HUDEP-2 (cell line): Measurements from ENCODE around the gene SLC16A12.
"Not testable (repeated sequence)": the region's sequence is repeated elsewhere in the genome, so short reads cannot be mapped to it uniquely, and the experiment has no call there.

Experiments
- DNase-seq, 76 experiments: peaks; one replicate each; lab custom pipeline; 2025; ENCODE audit not compliant: unreplicated experiment in 76 of 76; lab: John Stamatoyannopoulos, UW

SLC16A12 gene

DNA sequence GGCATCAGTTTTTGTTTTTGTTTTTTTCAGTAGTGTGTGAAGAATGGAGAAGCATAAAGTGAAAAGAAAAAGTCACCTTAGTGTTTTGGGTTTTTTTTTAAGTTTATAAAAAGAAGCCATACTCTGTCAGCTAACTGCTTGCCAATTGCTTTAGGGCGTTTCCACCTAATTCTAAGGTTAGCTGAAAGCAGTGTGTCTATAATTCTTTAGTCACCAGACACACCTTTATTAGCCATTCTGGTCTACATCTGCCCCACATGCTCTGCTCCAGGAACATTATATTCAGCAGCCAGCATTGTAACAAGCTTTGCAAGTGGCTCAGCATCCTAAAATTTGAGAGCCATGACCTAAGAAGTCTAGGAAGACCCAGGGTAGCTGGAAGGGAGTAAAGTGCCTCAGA is 14.1 kb upstream of the SLC16A12 start:
- DNase-seq, result no peak

GRCh38 chr10:89548673-89549072 is 13.3 kb upstream of the SLC16A12 start:
- DNase-seq, result no peak

DNA sequence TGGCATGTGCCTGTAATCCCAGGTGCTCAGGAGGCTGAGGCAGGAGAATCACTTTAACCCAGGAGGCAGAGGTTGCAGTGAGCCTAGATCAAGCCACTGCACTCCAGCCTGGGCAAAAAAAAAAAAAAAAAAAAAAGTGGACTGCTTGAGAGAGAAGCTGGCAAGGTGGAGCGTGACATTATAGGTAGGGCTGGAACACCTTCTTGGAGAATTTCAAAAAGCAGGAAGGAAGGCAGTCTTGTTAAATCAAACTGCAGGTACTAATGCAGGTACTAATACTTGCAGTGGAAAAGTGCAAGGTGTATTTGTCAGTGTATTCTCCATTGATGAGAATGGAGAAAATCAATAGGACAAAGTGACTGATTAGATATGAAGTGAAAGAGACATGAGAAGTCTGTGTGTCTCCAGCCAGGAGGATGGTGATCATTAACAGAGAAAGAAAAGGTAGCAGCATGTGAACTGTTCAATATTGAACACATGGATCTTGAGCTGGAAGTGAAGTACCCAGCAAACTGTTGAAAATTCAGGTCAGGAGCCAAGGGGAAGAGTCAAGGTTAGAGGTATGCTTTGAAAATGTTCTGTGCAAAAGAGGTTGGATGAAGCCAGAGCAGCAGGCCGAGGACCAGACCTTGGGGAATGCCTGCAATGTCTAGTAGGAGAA is 12.6 kb upstream of the SLC16A12 start:
- DNase-seq, result no peak

- not testable (repeated sequence) for DNase-seq
These were observed 11.3 kb upstream of the SLC16A12 start for GRCh38 chr10:89546651-89547050.

- DNase-seq, result no peak
These were observed 8.4 kb upstream of the SLC16A12 start for GRCh38 chr10:89543841-89544240.

GRCh38 chr10:89540420-89540949 is 5.1 kb upstream of the SLC16A12 start:
- DNase-seq, result no peak

GRCh38 chr10:89537364-89537763 is 2.0 kb upstream of the SLC16A12 start:
- DNase-seq, result no peak

DNA sequence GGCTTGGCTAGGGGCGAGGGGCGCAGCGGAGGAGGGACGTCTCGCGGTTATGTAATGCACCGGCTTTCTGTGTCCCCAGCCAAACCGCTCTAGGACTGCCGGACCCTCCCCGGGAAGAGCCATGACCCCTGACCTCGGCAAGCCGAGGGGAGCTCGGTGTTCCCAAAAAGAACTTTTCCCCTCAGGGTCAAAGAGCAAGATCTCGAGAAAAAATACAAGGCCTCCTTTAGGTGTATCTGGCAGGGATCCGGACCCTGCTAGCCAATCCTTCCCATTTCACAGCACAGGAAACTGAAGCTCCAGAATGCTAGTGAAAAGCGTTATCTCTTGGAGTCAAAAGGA is 590 bp upstream of the SLC16A12 start:
- DNase-seq, result no peak

GRCh38 chr10:89534826-89535166 is 598 bp downstream of the SLC16A12 start:
- no peak for DNase-seq

GRCh38 chr10:89532476-89532875 is 2.9 kb downstream of the SLC16A12 start:
- DNase-seq, result no peak

GRCh38 chr10:89531359-89531758 is 4.0 kb downstream of the SLC16A12 start:
- DNase-seq, result no peak

DNA sequence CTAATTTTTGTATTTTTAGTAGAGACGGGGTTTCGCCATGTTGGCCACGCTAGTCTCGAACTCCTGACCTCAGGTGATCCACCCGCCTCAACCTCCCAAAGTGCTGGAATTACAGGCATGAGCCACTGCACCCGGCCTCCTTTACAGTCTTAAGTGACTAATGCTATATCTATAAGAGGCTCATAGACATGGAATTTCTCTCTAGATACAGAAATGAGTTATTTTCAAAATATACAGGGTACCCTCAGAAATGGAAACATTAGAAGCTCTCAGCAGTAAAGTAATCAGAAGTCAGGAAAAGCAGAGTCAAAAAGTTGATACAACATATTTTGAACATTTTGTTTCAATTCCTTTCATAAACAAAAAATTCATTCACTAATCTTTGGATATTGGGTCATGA is 5.7 kb downstream of the SLC16A12 start:
- not testable (repeated sequence) for DNase-seq

- DNase-seq, result no peak
These were observed 9.0 kb downstream of the SLC16A12 start for GRCh38 chr10:89526358-89526757.

GRCh38 chr10:89525556-89525955 is 9.8 kb downstream of the SLC16A12 start:
- DNase-seq, result no peak

- no peak for DNase-seq
These were observed 11.1 kb downstream of the SLC16A12 start for GRCh38 chr10:89524279-89524678.

DNA sequence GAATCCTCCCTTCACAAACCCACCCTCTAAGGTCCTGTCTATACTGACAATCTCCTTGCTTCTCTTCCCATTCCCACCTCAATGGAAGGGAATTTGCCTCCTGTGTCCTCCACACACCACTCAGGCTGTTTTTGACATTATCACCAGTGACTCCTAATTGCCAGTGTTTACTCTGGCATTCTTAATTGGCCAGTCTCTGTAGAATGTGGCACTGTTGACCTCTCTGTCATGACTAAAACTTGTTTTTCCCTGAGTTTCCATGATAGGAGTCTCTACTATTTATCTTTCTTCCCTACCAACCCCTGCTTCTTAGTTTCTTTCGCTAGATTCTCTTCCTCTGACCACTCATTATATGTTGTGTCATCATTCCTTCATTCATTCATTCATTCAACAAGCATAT is 12.1 kb downstream of the SLC16A12 start:
- DNase-seq, result no peak

DNA sequence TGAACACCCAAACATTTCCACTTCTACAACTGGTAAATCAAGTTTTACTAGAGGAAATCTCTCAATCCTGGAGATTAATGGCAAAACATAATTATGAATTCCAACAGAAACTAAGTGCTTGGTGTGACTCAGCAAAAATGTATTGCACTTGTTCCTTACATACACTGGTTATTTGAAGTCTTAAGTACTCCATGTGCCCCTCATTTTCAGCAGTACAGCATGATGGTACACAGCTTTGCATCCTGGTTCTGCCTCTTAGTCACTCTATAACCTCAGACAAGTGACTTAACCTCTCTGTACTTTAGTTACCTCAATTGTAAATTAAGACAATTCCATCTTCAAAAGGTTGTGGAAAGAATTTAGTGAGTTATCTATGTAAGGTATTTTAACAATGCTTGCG is 12.9 kb downstream of the SLC16A12 start:
- DNase-seq, result no peak

GRCh38 chr10:89521368-89521767 is 14.0 kb downstream of the SLC16A12 start:
- no peak for DNase-seq

DNA sequence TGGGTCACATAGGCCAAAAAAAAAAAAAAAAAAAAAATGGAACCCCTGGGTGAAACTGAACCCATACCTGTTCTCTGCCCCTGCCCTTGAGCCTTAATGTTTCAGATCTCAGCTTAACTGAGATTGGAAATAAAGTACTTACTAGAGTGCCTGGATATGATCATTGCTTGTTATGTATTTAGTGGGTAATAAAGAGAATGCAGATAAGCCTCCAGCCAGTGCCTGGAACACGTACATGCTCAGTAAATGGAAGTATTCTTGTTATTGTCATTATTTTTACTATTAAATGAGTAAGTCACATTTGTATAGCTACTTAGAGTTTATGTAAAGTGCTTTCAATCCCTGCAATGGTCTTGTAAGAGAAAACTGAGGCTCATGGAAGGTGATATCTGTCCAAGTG is 14.7 kb downstream of the SLC16A12 start:
- DNase-seq, result no peak

DNA sequence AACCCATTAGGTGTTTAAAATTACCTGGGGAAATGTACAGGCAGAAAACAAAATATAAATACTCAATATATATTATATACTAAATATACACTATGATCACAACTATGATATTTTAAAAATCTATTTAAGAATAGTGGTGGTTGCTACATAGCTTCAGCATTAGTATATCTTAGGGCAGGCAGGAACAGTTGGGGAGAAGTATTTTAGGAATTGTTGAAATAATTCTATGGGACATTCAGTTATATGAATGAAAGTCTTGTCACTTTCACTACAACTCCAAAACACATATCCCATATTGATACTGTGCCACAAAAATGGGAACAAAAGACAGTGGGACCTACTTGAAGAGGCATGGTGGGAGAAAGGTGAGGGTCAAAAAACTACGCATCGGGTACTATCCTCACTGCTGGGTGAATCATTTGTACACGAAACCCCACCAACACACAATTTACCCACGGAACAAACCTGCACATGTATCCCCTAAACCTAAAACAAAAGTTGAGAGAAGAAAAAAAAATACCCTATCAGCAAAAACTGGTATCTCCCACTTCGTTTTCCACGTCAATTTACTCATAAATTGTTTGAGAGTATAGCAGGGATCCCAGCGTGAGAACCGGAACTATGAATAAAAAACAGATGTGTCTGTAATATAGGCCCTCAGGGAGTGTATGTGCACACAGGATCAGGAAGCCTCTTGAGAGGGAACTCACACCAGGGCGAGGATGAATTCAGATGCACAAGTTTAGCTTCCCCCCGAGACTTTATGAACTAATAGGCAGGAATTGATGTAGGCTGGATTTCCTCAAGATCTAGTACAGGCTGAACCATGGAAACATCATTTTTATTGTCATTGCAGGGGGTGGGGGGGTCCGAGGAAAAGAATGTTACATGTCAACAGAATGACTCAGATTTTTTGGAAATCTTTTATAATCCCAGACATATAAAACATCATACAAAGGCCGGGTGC is 16.2 kb downstream of the SLC16A12 start:
- no peak for DNase-seq

GRCh38 chr10:89518108-89518507 is 17.3 kb downstream of the SLC16A12 start:
- no peak for DNase-seq
